ENCODE measurements around the gene URI1.

The URI1 gene

DNA sequence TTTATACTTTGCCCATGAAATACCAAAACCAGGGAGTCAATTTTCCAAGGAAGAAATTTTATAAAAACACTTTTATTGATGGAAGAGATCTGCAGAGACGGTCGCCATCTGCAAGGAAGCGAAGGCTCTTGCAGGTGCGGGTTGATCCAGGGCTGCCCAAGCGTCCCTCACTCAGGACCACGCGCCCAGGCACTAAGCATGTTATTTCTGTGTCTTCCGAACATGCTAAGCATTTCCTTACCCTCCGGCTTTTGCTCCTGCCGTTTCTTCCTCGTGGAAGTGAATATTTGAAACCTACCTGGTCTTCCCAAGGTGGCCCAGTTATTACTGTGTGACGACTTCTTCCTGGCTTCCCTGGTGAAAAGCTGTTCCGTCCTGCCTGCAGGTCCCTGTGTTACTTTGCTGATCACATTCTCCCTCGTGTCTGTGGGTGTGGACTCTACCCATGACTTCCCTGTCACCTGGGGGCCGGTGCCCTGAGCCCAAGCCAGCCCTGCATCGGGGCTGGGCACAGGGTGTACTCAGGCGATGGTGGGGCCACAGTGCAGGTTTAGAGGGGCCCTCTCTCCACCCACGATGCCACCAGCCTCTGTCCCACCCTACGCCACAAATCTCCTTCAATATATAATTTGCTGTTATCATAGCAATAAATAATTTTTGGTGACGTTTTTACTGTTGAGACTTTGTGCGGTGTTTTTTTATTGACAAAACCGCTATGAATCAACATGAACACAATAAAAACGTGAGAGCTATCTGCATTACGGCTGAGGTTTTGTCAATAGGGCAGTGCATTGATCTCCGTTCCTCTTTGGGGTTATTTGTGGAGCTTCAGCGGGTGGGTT, 119.4 kb downstream of the URI1 start:
- DNase-seq = no peak

DNA sequence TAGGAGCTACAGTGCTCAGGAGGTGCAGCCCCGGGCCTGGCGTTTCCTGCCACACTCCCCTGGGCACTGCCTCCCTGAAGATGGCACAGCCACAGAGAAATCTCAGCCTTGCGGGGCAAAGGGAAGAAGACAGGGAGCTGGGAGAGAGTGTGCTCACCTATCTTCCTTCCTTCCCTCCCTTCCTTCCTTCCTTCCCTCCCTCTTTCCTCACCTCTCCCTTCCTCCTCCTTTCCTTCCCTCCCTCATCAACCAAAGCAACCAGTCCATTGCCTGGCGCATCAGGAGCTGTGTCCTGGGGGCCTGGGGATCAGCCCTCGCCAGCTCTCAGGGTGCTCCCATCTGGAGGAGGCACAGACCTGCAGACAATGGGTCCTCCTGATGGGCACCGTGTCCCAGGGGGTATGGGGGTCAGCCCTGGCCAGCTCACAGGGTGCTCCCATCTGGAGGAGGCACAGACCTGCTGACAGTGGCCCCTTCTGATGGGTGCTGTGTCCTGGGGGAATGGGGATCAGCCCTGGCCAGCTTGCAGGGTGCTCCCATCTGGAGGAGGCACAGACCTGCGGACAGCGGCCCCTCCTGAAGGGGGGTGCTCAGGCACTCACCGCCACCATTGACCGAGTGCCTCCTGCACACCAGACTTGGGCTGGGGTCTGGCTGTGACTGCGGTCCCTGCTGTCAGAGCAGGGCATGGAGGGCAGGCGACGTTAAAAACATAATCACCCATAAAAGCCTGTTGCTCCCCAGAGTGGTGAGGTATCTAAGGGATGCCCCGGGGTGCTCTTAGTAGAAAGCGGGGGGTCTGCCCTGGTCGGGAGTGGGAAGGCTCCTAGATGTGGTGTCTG, 120.2 kb downstream of the URI1 start:
- no peak for DNase-seq

DNA sequence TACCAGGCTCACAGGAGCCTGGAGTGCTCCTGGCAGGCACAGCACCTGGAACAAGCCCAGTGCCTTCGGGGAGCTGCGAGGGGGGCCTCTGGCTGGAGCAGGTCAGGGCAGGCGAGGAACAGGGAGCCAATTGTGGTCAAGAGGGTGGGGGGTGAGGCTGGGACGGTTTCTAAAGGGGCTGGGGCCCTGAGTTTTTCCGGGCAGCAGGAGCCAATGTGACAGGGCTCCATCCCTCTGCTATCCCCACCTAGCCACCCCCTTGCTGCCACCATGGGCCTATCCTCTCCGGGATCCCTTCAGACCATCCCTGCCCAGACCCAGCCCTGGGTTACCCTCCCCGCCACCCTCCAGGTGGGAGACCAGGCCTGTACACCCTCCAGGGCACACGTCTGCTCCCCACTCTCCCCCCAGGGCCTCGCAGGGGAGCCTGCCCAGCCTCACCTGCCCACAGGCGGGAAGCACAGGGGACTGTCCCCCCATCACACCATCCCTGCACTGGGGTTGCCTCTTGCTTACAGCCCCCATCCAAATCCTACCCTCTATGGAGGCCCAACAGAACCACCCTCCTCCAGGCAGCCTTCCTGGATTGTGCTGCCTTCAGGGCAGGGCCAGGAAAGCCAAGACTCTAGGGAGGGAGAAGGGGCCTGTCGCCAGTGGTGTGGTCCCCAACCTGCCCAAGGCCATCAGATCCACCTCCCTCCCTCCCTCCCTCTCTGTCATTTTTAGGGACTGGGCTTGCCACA, 121.0 kb downstream of the URI1 start:
- no peak for DNase-seq

DNA sequence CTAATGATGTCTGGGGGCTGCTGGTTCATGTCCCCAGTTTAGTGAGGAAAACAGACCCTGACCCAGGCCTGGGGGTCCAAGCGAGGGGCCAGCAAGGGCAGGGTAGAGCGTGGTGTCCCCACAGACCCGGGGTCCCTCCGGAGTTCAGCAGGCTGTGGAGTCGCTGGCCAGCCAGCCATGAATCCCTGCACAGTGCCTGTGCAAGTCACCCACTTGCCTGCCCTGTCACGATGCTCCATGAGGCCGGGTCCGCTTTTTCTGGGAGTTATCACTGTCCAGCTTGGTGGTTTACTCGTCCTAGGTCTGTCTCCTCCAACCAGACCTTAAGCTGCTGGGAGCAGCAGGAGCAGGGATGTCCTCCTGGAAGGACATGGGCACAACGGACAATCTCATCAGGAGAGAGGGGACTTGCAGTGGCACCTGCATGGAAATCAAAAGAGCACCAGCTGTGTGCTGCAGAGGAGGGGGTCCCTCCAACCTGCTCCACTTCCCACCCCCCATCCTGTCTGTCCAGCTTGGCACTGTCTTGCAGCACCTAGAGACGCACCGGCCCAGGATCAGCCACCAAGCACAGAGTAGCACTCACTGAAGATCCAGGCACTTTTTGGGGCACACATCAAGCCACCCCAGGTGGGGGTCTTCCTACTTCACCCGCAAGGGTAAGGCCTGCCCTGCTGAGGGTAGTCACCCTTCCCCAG, 121.8 kb downstream of the URI1 start:
- no peak for DNase-seq

DNA sequence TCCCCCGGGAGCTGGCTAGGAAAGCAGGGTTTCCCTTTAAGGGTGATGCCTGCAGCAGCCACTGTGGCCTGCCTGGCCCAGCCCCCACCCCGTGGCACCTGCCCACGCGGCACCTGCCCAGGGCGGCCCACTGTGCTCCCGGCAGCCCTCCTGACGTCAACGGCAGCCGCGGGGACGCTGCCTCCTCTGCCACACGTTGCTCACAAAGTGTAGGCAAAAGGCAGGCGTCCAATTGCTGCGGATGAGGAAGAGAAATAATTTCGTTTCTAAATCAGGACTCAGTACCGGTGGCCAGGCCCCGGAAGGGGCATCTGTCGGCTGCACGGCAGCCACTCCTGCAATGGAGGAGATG, 122.3 kb downstream of the URI1 start:
- DNase-seq = no peak

DNA sequence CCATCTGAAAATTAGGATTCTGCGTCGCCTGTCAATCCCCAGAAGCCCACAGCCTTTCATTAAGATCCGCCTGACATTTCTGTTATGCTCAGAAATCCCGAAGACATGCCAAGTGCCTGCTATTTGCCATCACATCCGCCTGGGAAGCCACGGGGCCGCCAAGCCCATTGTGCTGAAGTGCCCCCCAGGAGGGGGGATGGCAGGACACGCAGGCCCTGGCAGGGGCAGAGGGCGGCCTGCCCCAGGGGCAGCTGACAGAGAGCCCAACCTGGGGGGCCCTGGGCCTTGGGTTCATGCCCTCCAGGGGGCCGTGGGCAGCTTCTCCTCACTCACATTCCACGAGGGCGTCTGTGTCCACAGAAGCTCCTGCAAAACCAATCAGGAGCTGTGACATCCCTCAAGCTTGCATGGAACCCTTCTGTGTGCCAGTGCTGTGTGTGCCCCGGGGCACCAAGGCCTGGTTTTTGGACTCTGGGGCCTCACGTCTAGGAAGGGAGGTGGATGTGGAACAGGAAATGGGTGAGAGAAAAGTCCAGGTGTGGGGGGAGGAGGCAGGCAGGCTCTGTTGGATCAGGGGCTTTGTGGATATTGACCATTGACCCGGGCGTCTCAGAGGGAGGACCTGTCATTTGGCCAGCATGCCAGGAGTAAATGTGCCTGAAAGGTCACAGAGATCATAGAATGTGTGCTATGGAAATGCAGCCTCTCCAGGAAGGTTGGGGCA, 122.9 kb downstream of the URI1 start:
- DNase-seq = no peak

DNA sequence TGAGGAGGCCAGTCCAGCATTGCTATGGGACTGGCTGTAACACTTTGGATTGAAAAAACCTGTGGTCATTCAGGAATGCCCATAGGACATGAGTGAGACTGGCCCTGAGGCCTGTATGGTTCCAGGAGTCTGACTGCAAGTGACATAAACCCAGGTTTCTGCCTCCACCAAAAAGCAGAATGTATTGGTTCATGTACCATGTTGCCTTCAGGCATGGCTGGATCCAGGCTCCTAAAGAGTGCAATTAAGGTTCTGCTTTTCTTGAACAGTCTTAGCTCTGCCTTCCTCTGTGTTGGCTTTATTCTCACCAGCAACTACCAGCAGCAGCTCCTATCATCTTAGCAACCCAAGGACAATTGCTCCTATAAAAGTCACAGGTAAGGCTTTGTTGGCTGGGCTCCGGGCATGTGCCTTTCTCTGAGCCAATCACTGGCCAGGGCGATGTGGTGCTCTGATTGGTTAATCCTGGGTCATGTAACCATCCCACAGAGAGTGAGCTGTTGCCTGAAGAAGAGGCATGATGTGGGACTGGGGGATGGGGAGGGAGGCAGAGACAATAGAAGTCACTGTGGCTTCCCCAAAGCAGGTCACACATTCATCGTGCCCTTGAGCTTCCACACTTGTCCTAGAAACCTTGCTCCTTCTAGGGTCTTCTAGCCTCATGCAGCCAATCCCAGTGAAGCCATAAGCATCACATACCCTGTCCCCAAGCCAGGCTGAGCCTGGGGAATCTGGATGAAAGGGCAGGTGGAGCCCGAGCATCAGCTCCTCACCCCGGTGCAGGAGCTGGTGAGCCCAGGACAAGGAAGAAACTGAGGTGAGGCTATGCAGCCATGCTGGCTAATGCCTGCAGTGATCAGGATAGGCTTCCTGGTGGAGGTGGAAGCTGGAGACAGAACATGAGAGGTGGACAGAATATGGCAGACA, 123.9 kb downstream of the URI1 start:
- DNase-seq = no peak
